Esophagus muscularis mucosa (tissue), 4 donors: ENCODE results near the gene PDXP. TPM values are rescaled to one million over a fixed set of nuclear protein-coding genes. Genes with fewer than 3 reads are reported as not detected.

Experiments
- DNase-seq: peaks from one replicate; pipeline ENCODE4 v3.0.0-alpha.2; 2017; ENCODE audit errors: extremely low spot score
- H3K27ac ChIP-seq, 4 donors: fragments of 200-600 bp; sonication (generic); replicated peaks in 1 of 4; 1 replicate in 3 of 4; 2 replicates in 1 of 4; pipeline ENCODE4 v1.5.1; 2016 to 2019; ENCODE audit warnings: mild to moderate bottlenecking in 1 of 4
- H3K27me3 ChIP-seq, 4 donors: fragments of 200-600 bp; sonication (generic); one replicate each; pipeline versions ENCODE4 v1.5.1 to v1.6.0; 2016 to 2019
- H3K36me3 ChIP-seq, 4 donors: fragments of 200-600 bp; sonication (generic); one replicate each; pipeline ENCODE4 v1.5.1; 2016 to 2019
- H3K4me1 ChIP-seq, 4 donors: fragments of 200-600 bp; sonication (generic); one replicate each; pipeline ENCODE4 v1.5.1; 2016 to 2019
- H3K4me3 ChIP-seq, 4 donors: fragments of 200-600 bp; sonication (generic); 1 replicate in 2 of 4; 2 replicates in 2 of 4; pipeline ENCODE4 v1.5.1; 2016 to 2019; ENCODE audit warnings: mild to moderate bottlenecking in 4 of 4, moderate library complexity in 1 of 4
- H3K9me3 ChIP-seq, 4 donors: fragments of 200-600 bp; sonication (generic); 1 replicate in 3 of 4; 2 replicates in 1 of 4; pipeline ENCODE4 v1.5.1; 2016 to 2019
- EP300 ChIP-seq: sonication (generic); formaldehyde crosslinking; IDR thresholded peaks from one replicate; pipeline ENCODE4 v1.6.1; 2017; ENCODE audit warnings: antibody characterized with exemption
- POLR2A ChIP-seq: fragments of 450-650 bp; IDR thresholded peaks from one replicate; pipeline ENCODE4 v1.6.1; 2017; ENCODE audit warnings: antibody characterized with exemption, moderate library complexity, mild to moderate bottlenecking, low read depth
- POLR2AphosphoS5 ChIP-seq, 2 donors: sonication (generic); formaldehyde crosslinking; IDR thresholded peaks; one replicate each; pipeline ENCODE4 v1.6.1; 2017; ENCODE audit warnings: antibody characterized with exemption in 2 of 2
- WGBS: methylation state at CpG from one replicate; pipeline ENCODE4 v1.1.5; 2018; 5-methylcytosine and 5-hydroxymethylcytosine counted together
- intact Hi-C: fragments of 100-400 bp; cut with DNase I; formaldehyde crosslinking; loops from one replicate; pipeline ENCODE4 v1.15.1; 2023
- small RNA-seq, 3 donors: library from RNA; depleted of rRNA; stranded (forward); fragments of <200 nt; gene quantifications; one replicate each; pipeline ENCODE3, GENCODE V24; 2016
- total RNA-seq, 4 donors: library from RNA; depleted of rRNA; stranded (reverse); fragments of >200 nt; gene quantifications; one replicate each; pipeline versions ENCODE4 v1.1.0 to v1.2.1, GENCODE V29; 2016
- TF ChIP-seq, protein P1 (sequence below), 3 experiments: fragments of 200-600 bp in 2 of 3; fragments of 450-650 bp in 1 of 3; sonication (generic) in 2 of 3; IDR thresholded peaks; one replicate each; pipeline ENCODE4 v1.5.1; 2017 to 2019; ENCODE audit warnings: antibody characterized with exemption in 3 of 3, mild to moderate bottlenecking in 2 of 3, moderate library complexity in 1 of 3

The PDXP gene
- total RNA-seq, 4 donors from 2014 or later = 7.3 to 28.3 (median 17.4) TPM

GRCh38 chr22:37711490-37711889 is 53.0 kb downstream of the PDXP start:
- no peak overlapping the region for H3K27ac ChIP-seq
- TF ChIP-seq POLR2A = no peak
- TF ChIP-seq POLR2AphosphoS5 (IDR thresholded peaks at IDR 0.05) = no peak
- no peak for TF ChIP-seq EP300
- TF ChIP-seq, protein P1, sequence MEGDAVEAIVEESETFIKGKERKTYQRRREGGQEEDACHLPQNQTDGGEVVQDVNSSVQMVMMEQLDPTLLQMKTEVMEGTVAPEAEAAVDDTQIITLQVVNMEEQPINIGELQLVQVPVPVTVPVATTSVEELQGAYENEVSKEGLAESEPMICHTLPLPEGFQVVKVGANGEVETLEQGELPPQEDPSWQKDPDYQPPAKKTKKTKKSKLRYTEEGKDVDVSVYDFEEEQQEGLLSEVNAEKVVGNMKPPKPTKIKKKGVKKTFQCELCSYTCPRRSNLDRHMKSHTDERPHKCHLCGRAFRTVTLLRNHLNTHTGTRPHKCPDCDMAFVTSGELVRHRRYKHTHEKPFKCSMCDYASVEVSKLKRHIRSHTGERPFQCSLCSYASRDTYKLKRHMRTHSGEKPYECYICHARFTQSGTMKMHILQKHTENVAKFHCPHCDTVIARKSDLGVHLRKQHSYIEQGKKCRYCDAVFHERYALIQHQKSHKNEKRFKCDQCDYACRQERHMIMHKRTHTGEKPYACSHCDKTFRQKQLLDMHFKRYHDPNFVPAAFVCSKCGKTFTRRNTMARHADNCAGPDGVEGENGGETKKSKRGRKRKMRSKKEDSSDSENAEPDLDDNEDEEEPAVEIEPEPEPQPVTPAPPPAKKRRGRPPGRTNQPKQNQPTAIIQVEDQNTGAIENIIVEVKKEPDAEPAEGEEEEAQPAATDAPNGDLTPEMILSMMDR (IDR thresholded peaks at IDR 0.05) = no peak
- no peaks in the 10 kb centered on the region for H3K9me3 ChIP-seq
- H3K27me3 ChIP-seq = no peaks in the 10 kb centered on the region
- no peak overlapping the region for H3K4me3 ChIP-seq
- H3K4me1 ChIP-seq = no peaks in the 10 kb centered on the region
- H3K36me3 ChIP-seq = no peaks in the 10 kb centered on the region
- intact Hi-C loops = no loop called here
- WGBS = 90% methylated on average over 10 of the region's 10 CpGs
- DNase-seq = no peak

- no peak for TF ChIP-seq POLR2AphosphoS5 (IDR thresholded peaks at IDR 0.05)
- TF ChIP-seq, protein P1 (IDR thresholded peaks at IDR 0.05) = no peak
- no peak for TF ChIP-seq POLR2A
- TF ChIP-seq EP300 = no peak
- 91% methylated on average over 7 of the region's 7 CpGs for WGBS
- Histone ChIP-seq H3K4me1 (no peaks in the 10 kb centered on the region), H3K27me3 (no peaks in the 10 kb centered on the region), H3K9me3 (no peaks in the 10 kb centered on the region), H3K36me3 (no peaks in the 10 kb centered on the region), H3K27ac (no peak overlapping the region), H3K4me3 (no peak overlapping the region)
- DNase-seq = no peak
- intact Hi-C loops = no loop called here
Observed at GRCh38 chr22:37713761-37714160, 55.2 kb downstream of the PDXP start.

- no peaks in the 10 kb centered on the region for H3K27me3 ChIP-seq
- 85% methylated on average over 2 of the region's 2 CpGs for WGBS
- H3K27ac ChIP-seq = no peak overlapping the region
- TF ChIP-seq POLR2AphosphoS5 (IDR thresholded peaks at IDR 0.05) (no peak), EP300 (no peak), POLR2A (no peak)
- TF ChIP-seq, protein P1 (IDR thresholded peaks at IDR 0.05) = no peak
- H3K4me3 ChIP-seq = no peak overlapping the region
- no peak for DNase-seq
- no peaks in the 10 kb centered on the region for H3K36me3 ChIP-seq
- H3K4me1 ChIP-seq = no peaks in the 10 kb centered on the region
- H3K9me3 ChIP-seq = no peaks in the 10 kb centered on the region
- intact Hi-C loops = no loop called here
Observed at GRCh38 chr22:37714634-37715033, 56.1 kb downstream of the PDXP start.

DNA sequence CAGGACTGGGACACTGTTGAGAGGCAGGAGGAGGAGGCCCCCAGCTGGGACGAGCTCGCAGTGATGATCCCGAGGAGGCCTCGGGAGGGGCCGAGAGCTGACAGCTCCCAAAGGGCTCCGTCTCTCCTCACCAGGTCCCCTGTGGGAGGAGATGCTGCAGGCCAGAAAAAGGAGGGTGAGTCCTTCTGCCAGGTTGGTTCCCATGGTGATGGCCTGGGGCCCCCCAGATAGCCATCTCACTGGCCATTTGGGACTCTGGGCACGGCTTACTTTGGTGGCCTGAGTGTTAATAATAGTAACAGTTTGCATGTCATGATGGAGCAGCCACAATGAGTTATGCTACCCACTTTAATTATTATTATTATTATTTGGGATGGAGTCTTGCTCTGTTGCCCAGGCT is 57.2 kb downstream of the PDXP start:
- no peak for DNase-seq
- Histone ChIP-seq H3K27ac (no peak overlapping the region), H3K4me1 (no peaks in the 10 kb centered on the region), H3K27me3 (no peaks in the 10 kb centered on the region), H3K4me3 (no peak overlapping the region), H3K36me3 (no peaks in the 10 kb centered on the region), H3K9me3 (no peaks in the 10 kb centered on the region)
- intact Hi-C loops = no loop called here
- no peak for TF ChIP-seq POLR2A
- 94% methylated on average over 6 of the region's 7 CpGs for WGBS

Small RNA genes lying within 50 kb of the gene (small RNA-seq; reads per million reads assigned to genes)
- 0 reads per million in 3 donors for gene RN7SL385P

Other genes with a start within 250 kb of the PDXP start
- under 1 TPM in 2 of 4 donors, not detected in 2; 0.17 TPM for gene ELFN2, start 231.2 kb upstream of the PDXP start, total RNA-seq
- gene MFNG, start 172.3 kb upstream of the PDXP start, total RNA-seq = 10 to 100 TPM in 3 of 4 donors, 1 to 10 TPM in 1; 7.5 to 23.1 (median 18.5) TPM
- gene CARD10, start 139.3 kb upstream of the PDXP start, total RNA-seq = 10 to 100 TPM in 2 of 4 donors, 1 to 10 TPM in 2; 6.0 to 15.3 (median 8.8) TPM
- 10 to 100 TPM; 19.9 to 38.1 (median 36.7) TPM for gene CDC42EP1, start 98.2 kb upstream of the PDXP start, total RNA-seq
- gene LGALS2, start 78.6 kb upstream of the PDXP start, total RNA-seq = not detected
- 10 to 100 TPM; 30.3 to 44.7 (median 40.9) TPM for gene GGA1, start 49.9 kb upstream of the PDXP start, total RNA-seq
- 1 to 10 TPM; 1.5 to 7.5 (median 4.3) TPM for gene SH3BP1, start 19.1 kb upstream of the PDXP start, total RNA-seq
- 1,000 to 10,000 TPM in 3 of 4 donors, 100 to 1,000 TPM in 1; 710 to 1,112 (median 1,021) TPM for gene LGALS1, start 16.9 kb downstream of the PDXP start, total RNA-seq
- gene NOL12, start 27.6 kb downstream of the PDXP start, total RNA-seq = 10 to 100 TPM in 3 of 4 donors, 1 to 10 TPM in 1; 9.1 to 18.4 (median 14.5) TPM
- 100 to 1,000 TPM; 150 to 208 (median 182) TPM for gene TRIOBP, start 38.3 kb downstream of the PDXP start, total RNA-seq
- gene GCAT, start 149.2 kb downstream of the PDXP start, total RNA-seq = 10 to 100 TPM; 11.6 to 15.2 (median 12.3) TPM
- gene GALR3, start 164.7 kb downstream of the PDXP start, total RNA-seq = not detected
- gene ANKRD54, start 185.6 kb downstream of the PDXP start, total RNA-seq = 10 to 100 TPM; 27.4 to 64.2 (median 48.1) TPM
- 100 to 1,000 TPM; 348 to 494 (median 425) TPM for gene EIF3L, start 190.7 kb downstream of the PDXP start, total RNA-seq
- 100 to 1,000 TPM in 1 of 4 donors, 10 to 100 TPM in 3; 51.2 to 136 (median 71.2) TPM for gene MICALL1, start 247.6 kb downstream of the PDXP start, total RNA-seq